HG02642 (cell line): ENCODE results near the gene FAM227A.

Experiments
- ATAC-seq: cut with Tn5 transposase; IDR thresholded peaks from one replicate; pipeline ENCODE4 v1.9.1; 2021; ENCODE audit warnings: mild to moderate bottlenecking; ENCODE audit not compliant: unreplicated experiment, poor library complexity

FAM227A gene

DNA sequence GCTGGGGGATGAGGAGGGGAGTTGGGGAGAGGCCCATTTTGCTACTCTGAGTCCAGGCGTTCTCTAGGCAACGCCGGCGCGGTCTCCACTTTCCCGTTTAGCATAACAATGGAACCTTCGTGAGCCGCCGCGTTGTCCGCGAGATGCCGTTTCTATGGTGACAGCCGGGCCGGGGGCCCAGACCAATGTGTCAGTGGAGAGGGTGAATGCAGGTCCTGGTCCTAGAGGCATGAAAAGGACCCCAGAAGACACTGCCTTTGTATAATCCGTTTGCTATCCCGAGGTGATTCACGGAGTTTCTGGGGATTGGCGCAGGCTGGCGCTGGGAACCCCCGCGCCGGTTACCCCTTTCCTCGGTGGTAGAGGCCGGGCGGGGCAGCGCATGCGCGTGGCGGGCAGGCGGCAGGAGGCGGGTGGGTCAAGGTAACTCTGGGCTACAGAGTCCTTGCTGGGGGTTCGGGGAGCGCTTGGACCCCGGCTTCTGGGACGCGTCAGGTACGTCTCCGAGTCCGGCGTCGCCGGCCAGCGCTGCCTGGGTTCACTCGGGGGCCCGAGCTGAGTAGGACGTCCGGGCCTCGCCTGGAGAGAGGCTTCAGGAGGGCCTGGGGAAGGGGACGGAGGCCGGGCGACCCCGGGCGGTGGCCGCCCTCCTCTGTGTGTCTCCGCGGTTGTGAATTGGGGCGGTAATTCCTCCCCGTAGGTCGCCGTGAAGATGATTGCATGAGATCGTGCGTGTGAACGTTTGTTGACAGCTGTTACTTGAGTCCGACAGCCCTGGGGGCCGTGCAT is at the start of gene FAM227A, which contains the start of gene CBY1:
Gene FAM227A (minus strand): TSS at position 137 of the 789 bp plus-strand sequence. CDS start 6,224 bp downstream, outside the sequence.
Gene CBY1 (plus strand): TSS at position 383 of the 789 bp plus-strand sequence. CDS start 11,417 bp downstream, outside the sequence.
- ATAC-seq: peak; percentile 89

DNA sequence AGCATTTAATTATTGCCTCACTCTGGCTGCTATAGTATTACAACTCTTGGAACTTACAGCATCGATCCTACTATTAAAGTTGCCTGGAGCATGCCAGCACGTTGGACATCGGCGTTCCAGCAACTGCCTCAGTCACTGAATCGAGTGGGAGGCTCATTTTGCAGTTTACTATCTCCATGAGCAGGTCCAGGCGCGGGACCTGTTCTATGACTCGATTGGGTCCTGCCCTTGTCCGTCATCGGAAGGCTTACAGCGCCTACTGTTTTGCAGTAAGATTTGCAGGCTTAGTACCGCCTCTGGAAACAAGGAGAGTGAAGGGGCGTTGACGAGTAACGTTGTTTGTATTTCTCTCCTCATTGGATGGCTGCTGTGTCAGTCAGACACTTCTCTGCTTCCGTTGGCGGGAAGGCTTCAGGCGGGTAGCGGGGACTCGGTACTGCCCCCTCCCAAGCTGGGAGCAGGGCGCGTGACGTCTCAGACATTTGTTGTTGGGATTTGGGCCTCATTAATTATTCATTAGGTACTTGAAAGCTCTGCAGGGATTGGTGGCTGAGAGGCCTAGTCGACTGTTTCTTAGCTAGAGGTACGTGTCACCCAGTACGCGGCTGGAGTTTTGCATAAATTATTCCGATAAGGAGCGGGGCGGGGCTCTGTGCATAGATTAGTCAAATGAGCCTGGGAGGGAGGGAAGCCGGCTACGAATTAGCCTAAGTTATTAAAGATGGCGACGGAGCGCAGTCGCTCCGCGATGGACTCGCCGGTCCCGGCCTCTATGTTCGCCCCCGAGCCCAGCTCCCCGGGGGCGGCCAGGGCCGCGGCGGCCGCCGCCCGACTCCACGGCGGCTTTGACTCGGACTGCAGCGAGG is 49.3 kb upstream of the FAM227A start, which contains the start of gene GTPBP1:
Gene GTPBP1 (plus strand): TSS at position 710 of the 866 bp plus-strand sequence. CDS start 12 bp downstream, at position 722.
- peak; percentile 76 for ATAC-seq

- ATAC-seq: no peak
Observed at GRCh38 chr22:38704654-38705234, 48.6 kb upstream of the FAM227A start.

DNA sequence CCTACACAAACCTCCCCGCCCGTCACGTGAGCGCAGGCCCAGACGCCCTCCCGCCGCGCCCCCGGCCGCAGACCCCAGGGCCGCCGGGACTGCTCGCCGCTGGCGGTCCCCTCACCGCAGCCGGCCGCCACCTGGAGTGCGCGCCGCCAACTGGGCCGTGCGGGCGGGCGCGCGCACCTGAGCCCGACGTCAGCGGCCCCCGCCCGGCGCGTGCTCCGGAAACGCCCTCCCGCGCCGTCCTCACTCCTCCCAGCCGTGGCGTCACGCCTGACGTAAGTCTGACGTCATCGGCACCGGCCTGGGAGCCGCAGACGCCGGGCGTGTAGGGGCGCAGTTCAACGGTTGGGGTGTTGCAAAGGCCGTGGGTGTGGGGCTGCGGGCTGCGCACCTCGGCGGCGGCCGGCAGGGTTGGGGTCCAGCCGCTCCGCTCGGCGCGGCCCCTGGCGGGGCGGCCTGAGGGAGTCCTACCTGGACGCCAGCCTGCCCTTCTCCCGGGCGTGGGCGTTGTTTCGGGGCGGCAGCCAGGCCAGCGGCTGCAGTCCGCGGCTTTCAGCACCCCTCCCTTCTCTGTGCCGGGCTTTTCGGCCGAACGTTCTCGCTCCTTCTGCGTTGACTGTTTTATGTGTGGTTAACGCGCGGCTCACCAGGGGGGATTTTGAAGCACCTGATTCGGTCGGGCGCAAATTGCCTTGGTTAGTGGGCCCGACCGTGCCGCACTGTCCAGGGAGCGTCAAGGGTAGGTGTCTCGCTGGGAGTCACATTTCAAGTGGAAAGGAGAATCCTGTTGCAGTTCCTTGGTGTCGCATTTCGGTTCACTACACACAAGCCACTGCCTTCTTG is 44.8 kb upstream of the FAM227A start, which contains the start of gene JOSD1:
Gene JOSD1 (minus strand): TSS at position 155 of the 840 bp plus-strand sequence. CDS start 956 bp downstream, outside the sequence.
- peak; percentile 46 for ATAC-seq

- ATAC-seq: no peak
Observed at GRCh38 chr22:38700270-38700788, 44.1 kb upstream of the FAM227A start.

DNA sequence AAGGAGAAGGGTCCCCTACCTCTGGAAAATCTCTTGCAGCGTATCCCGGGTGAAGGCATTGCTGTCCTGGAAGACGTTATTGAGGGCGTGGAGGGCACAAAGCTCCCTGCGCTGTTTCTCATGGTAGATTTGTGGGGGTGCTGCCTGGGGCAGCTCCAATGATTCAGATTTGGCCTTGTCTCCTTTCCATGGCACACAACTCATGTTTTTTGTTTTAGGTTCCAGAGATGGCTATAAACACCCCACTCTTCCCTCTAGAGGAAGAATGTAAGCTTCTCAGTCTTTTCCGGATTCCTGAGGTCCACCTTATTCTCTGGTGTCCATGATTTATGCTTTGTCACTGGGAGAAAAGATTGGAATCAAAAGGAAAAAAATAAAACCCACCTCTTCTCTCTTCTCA is 43.6 kb upstream of the FAM227A start:
- no peak for ATAC-seq

- ATAC-seq: no peak
Observed at GRCh38 chr22:38699143-38699542, 43.0 kb upstream of the FAM227A start.

DNA sequence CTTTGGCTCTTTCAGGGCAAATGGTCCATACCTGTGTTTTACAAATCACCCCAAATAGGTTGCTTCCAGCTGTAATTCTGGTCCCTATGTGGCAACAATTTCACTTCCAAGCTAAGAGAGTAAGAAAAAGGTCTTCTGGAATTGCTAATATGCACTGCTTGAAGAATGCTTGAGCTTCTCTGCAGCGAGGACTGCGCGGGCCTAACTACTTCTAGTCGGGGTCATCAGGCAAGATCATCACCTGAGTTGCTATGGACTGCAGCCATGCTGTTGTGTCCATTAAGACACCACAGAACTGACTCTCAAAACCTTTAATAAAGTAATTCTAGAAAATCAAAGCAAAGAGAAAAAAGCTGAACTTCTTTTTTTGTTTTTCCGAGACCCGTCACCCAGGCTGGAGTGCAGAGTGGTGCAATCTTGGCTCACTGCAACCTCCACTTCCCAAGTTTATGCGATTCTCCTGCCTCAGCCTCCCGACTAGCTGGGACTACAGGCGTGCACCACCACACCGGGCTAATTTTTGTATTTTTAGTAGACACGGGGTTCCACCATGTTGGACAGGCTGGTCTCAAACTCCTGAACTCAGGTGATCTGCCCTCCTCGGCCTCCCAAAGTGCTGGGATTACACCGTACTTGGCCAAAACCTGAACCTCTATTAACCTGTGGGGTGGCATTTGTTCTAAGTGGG is 42.4 kb upstream of the FAM227A start:
- no peak for ATAC-seq

GRCh38 chr22:38697425-38698089 is 41.4 kb upstream of the FAM227A start:
- ATAC-seq: no peak

DNA sequence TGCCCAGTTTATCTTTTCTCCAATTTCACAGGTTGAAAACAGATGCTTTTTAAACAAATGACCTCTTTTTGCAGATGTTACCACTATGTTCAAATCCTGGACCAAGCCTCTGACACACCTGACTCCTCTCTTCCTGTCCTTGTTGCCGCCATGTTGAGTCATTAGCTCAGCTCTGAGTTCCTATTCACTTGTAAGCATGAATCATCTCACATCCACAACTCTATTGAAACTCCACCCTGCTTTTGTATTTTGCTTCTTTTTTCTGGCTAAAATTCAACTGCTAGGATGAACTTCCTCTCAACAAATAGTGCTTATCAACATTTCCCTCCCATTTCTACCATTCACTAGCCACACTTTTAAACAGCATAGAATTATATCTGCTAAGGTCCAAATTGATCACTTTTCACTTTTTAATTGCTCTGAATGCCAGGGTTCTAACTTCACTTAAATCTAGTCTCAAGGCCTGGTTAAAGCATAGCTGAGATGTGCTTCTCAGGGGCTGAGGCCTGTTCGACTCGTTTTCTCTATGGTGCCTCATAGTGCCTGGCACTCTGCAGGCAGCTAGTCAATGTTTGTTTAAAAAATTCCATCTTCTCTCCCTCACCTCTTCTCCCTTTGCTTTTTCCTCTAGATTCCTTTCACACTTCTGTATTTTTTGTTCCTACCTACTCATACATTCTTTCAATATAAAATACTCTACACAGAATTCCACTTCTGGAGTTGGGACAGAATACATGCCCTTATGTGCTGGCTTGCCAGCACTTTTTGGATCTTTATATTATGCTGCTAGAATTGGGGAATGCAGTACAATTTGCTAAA is 40.6 kb upstream of the FAM227A start:
- ATAC-seq: no peak

DNA sequence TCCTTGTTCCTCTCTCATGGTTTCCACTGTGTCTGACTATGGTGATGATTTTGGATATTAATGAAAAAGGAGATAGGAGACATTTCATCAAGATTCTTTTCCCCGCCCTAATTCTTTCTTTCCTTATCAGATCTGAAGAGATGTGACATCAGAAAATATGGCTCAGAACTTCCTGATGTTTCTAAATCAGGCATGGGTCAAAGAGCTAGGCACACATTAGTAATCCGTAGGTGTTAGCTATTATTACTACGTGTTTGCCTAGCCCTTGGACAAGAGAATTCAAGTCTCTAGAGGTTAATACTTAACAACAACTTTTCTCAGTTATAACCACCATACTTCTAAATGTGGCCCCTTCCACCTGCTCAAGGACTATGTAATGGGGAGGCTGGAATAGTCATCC is 38.7 kb upstream of the FAM227A start:
- no peak for ATAC-seq

- ATAC-seq: no peak
Observed at GRCh38 chr22:38694049-38694448, 37.9 kb upstream of the FAM227A start.

- ATAC-seq: no peak
Observed at GRCh38 chr22:38689651-38690050, 33.5 kb upstream of the FAM227A start.

DNA sequence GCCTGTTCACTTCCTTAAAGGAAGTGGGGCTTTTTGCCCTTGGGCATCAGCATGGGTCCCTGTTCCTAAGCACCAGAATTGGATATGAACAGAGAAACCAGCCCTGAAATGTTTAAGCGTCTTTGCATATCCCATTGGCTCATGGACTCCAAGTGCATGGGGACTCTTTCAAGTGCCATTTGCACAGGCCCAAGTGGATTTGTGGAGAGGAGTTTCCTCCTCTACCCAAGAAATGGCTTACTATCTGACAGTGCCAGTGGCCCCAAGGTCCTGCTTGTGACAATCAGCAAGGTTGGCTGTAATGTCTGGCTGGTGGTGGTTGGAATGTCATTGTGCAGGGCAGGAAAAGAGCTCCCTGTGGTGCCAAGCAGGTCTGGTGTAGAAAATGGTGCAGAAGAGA is 29.6 kb upstream of the FAM227A start:
- no peak for ATAC-seq

- no peak for ATAC-seq
Observed at GRCh38 chr22:38684895-38685294, 28.7 kb upstream of the FAM227A start.

DNA sequence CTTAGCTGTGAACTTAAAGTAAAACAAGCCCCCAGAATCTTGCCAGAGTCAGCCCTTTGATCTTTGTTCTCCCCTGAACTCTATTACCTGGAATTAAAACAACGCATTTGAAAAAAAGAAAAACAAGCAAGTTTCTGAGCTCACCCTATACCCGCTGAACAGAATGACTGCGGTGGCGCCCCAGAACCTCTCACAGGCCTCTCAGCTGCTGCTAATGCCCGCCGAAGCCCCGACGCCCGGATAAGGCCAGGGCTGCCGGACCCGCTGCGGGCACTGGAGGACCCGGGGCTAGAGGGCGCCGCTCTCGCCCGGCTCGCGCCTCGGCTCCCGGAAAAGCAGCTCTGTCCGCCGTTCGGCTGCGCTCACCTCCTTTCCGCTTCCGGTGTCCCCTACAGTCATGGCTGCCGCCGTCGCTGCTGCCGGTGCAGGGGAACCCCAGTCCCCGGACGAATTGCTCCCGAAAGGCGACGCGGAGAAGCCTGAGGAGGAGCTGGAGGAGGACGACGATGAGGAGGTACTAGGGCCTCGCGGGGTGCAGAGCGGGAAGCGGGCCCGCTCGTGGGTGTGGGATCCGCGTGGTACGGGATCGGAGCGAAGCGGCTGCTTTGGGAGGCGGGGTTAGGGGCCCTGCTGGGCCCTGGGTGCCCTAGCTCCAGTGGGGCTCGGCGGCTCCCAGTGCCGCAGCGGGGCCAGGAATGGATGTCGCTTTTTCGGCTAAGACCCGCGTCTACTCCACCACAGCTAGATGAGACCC is 25.6 kb upstream of the FAM227A start, which contains the start of gene TOMM22:
Gene TOMM22 (plus strand): TSS at position 376 of the 754 bp plus-strand sequence. CDS start 22 bp downstream, at position 398.
- ATAC-seq: peak; percentile 97

DNA sequence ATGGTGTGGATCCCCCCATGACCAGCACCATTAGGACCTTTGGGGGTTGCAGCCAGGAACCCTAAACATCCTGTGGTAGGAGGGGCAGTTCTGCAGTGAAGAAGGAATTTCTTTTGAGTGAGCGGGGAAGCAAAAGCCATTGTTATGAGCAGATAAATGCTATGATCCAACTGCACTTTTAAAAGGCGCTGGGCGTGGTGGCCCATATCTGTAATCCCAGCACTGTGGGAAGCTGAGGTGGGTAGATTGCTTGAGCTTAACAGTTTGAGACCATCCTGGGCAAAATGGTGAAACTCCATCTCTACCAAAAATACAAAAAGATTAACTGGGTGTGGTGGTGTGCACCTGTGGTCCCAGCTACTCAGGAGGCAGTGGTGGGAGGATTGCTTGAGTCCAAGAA is 19.6 kb upstream of the FAM227A start:
- ATAC-seq: no peak
